Activated CD4-positive, alpha-beta T cell treated with anti-CD3 and anti-CD28 coated beads for 4 hours (primary cell): ENCODE data around the gene CNP.
"Not testable (repeated sequence)": the region's sequence is repeated elsewhere in the genome, so short reads cannot be mapped to it uniquely, and the experiment has no call there.

Experiments used
- DNase-seq, 2 donors: peaks; one replicate each; pipeline ENCODE4 v3.0.0-alpha.2; 2020

The CNP gene

DNA sequence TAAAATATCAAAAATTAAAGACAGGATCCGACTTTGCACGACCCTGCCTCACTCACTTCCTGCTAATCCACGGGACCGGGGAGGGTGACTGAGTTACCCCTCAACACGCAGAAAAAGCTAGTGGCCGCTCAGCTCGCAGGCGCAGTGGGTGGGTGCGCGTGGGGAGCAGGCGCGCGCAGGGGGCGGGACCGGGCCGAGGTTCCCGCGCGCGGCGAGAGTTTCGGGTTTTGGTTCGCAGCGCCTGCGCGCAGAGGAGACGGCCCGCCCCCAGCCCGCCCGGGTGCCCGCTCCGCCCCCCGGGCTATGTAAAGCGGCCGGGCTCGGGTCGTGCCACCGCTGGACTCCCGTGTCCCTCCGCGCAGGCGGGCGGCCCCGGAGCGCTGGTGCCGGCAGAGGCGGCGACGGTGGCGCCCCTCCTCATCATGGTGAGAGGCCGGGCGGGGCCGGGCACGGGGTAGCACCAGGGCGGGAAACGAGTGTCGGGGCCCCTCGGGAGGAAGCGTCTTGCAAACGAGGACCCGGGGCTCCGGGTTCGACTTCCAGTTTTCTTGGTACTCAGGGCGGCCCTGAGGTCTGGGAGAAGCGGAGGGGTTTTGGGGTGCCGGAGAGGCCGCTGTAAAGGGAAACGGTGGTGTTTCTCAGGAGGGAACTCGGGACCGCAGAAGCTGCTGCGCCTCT is at the start of gene CNP:
CNP (plus strand) TSS at position 333 of the 678 bp plus-strand sequence; CDS start at position 423, 90 bp downstream.
- DNase-seq, result peak; percentile 89 to 90

- DNase-seq, result no peak
Observed at GRCh38 chr17:41917192-41917591, 49.4 kb upstream of the CNP start.

DNA sequence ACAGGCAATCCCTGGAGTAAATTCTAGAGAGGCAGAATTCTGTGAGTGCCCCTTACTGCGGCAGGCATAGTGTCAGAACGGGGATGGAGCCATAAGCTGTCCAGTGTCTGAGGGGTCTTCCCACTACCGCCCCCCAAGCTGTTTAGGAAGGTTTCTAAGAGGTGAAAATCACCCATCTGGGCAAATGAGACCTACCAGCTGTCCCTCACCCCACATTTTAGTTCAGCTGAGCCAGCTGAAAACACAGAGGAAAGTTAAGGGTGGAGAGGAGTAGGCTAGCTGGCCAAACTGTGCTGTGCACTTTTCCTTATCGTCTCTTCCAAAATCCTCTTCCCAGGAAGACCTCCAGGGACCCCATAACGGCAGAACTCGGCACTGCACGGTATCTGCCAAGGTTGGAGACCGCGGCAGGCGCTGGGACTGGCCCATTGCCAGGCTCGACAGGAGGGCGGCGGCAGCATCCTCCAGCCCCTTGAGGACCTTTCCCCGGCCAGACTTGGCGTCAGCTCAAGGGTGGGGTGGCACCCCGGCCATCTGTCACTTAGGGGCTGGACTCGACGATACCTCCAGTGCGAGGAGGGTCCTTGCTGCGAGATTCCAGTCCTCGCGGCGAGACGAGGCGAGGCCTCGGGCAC is 48.8 kb upstream of the CNP start:
- peak; percentile 38 to 40 for DNase-seq

DNA sequence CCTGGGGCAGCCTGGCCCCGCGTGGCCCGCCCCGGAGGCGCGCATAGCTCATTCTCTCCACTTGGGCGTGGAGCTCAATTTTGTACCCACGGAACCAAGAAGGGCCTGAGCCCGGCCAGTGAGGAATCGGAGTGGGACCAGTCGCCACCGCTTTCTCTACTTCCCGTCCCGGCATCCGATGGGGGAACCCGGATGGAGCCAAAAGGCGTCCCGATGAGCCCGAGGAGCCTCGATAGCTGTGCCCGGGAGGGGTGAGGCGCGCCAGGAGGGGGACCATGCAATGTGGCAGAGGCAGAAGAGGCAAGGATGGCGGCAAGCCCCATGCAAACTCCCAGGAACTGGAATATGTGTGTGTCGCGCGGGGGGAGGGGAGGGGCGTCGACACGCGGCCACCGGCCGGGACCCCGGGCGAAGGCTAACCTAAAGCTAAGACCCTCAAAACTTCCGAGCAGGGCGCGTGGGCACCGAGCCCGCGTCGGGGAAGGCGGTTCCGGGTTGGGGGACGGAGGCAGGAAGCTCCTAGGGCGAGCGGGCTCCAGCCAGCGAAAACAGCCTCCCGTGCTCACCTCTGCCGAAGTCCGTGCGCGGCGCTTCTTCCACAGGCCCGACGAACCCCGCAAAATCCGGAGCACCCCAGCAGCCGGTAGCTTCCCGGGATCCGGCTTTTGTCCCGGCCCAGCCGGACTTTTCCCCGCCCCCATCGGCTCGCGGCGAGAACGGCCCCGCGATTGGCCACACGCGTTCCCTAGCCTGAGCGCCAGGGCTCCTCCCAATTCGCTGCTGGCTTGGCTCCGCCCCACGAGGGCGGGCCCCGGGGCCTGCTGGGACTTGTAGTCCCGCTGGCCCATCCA is 48.1 kb upstream of the CNP start, which contains the start of gene ACLY:
ACLY (minus strand) TSS at position 638 of the 851 bp plus-strand sequence. CDS start 5,078 bp downstream, outside the sequence.
- DNase-seq, result peak; percentile 94 to 95

DNA sequence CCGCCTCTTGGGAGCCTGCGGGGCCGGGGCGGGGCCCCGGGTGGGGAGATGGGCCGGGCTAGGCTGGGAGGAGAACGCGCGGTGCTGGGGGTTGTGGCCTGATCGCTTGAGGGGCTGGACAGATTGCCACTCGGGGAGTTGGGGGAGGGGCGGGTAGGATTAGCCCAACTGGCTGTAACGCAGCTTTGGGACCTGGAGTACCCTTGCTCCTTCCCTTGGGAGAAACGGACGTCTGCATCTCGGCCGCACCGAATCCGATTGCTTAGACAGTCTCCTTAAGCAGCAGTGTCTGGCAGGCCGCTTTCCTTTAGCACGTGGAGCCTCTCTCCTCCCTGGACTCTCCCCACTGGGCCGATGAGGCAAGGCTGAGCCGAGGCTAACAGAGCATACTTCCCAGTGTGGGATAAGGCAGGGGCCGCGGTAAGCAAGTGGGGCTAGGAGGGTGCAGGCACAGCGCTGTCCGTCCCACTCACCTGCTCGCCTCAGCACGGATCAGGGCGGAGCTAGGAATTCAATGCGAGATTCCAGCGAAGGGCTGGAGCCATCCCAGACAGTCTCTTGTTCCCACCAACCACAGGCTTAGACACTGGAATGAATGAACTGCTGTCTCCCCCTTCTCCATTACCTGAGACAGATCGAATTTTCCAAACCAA is 47.3 kb upstream of the CNP start:
- DNase-seq, result no peak

DNA sequence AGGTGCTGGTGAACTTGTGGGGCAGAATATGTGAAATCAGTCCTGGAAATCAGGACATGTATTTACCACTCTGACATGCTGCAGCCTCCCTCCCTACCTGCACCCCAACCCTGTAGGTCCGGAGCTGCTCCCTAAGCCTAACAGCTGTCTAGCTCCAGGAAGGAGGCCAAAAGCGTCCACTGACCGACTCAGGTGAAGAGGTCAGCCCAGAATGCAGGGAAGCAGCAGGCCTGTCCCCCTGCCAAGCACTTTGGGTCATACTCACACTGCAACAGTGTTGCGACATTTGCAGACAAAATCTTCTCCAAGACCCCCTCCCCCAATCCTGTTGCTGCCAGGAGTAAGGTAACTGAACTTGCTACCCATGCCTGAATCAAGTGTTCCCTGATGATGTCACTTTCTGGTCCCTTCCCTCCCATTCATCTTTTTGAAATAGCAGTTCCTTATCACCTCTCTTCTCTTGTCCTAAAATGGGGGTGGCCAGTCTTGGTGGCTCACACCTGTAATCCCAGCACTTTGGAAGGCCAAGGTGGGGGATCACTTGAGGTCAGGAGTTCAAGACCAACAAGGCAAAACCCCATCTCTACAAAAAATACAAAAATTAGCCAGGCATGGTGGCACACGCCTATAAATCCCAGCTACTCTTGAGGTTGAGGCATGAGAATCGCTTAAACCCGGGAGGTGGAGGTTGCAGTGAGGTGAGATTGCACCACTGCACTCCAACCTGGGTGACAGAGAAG is 46.6 kb upstream of the CNP start:
- DNase-seq, result no peak

DNA sequence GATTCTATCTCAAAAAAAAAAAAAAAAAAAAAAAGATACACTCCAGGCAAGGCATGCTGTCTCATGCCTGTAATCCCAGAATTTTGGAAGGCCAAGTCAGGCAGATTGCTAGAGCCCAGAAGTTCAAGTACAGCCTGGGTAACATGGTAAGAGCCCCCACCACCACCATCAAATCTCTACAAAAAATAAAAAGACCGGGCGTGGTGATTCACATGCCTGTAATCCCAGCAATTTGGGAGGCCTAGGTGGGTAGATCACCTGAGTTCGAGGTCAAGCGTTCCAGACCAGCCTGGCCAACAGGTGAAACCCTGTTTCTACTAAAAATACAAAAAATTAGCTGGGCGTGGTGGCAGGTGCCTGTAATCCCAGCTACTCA is 46.0 kb upstream of the CNP start:
- DNase-seq, result no peak

DNA sequence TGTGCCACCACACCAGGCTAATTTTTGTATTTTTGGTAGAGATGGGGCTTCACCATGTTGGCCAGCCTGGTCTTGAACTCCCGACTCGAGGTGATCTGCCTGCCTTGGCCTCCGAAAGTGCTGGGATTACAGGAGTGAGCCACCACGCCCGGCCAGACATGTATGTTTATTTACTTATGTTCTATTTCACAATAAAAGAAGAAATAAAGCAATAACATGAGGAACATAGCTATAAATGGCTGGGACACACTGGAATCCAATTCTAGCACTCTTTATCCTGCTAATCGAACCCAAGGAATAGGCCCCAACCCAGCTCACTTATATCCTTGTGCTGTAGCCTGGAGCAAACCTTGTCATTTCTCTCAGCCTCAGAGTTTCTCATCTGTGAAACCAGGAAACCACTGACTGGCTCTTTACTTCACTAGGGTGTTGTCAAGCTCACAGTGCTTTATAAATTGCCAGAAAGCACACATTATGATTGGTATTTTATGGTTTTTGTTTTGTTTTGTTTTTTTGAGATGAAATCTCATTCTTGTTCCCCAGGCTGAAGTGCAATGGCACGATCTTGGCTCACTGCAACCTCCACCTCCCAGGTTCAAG is 40.5 kb upstream of the CNP start:
- DNase-seq, result no peak

GRCh38 chr17:41928693-41929251 is 37.8 kb upstream of the CNP start:
- DNase-seq, result no peak

DNA sequence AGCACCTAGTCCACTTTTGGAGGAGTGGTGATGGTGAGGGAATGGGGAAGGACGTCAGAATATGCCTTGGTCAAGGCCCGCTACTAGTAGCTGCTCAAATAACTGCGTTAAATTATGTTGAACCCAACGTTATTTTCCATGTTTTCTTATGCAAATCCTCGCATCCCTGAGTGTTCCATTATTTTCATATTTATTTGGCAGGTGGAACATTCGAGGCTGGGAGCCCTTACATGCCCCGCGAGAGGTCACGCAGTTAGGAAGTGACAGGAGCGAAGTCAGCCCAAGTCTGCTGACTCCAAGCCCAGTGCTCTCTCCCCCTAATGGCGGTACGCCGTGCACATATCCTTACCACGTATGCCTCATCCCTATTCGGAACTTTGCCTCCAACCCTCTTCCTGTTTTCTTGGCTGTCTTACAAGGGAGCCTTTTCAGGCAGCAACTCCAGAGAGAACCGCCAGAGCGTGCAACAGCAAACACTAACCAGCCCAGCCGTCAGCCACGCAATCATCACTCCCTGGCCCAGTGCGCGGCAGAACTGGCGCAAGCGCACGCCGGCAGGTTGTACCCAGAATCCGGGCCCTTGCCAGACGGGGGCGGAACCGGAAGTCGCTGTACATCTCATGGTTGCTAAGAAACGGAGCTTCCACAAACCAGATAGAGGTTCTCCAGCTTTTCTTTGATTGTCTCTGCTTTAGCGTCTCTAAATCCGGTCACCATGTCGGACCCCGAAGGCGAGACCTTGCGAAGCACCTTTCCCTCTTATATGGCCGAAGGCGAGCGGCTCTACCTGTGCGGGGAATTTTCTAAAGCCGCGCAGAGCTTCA is 36.4 kb upstream of the CNP start, which contains the start of gene ODAD4:
ODAD4 (plus strand) TSS at position 609 of the 824 bp plus-strand sequence; CDS start at position 716, 107 bp downstream.
- DNase-seq, result peak; percentile 94

- DNase-seq, result not testable (repeated sequence)
Observed at GRCh38 chr17:41930833-41931156, 35.8 kb upstream of the CNP start.

GRCh38 chr17:41931715-41932114 is 34.9 kb upstream of the CNP start:
- not testable (repeated sequence) for DNase-seq

DNA sequence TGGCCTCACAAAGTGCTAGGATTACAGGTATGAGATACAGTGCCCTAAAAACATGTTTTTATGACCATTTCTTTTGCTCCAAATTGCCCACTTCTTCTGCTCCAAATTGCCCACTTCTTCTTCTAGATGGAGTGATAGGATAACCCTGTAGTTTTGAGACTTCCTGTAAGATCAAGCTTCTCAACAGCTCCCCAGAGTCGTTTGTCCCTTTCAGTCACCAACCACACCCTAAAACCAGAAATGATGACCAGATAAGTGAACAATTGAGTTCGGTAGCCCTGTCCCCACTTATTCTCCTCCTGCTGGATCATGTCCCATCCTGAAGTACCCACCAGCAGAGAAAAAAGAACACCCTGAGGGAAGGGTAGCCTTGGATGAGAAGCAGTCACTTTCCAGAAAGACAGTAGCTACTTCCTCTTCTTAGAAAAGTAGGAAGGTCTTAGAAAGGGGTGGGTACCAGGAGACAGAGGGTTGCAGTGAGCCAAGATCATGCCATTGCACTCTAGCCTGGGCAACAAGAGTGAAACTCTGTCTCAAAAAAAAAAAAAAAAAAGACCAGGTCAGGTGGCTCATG is 33.7 kb upstream of the CNP start:
- no peak for DNase-seq

DNA sequence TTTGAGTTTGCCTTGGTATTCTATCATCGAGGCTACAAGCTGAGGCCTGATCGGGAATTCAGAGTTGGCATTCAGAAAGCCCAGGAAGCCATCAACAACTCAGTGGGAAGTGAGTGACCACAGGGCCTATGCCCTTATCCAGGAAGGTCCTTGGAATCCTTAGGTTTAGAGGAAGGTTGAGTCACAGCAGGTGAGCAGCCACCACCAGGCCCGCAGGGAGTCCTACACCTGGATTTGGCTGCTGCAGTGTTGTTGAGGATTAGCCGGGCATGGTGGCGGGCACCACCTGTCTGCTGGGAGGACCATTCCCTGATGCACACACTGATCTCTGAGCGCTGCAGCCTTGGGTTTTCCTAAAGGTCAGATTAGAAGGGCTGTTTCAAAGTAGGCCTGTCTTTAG is 31.0 kb upstream of the CNP start:
- no peak for DNase-seq

DNA sequence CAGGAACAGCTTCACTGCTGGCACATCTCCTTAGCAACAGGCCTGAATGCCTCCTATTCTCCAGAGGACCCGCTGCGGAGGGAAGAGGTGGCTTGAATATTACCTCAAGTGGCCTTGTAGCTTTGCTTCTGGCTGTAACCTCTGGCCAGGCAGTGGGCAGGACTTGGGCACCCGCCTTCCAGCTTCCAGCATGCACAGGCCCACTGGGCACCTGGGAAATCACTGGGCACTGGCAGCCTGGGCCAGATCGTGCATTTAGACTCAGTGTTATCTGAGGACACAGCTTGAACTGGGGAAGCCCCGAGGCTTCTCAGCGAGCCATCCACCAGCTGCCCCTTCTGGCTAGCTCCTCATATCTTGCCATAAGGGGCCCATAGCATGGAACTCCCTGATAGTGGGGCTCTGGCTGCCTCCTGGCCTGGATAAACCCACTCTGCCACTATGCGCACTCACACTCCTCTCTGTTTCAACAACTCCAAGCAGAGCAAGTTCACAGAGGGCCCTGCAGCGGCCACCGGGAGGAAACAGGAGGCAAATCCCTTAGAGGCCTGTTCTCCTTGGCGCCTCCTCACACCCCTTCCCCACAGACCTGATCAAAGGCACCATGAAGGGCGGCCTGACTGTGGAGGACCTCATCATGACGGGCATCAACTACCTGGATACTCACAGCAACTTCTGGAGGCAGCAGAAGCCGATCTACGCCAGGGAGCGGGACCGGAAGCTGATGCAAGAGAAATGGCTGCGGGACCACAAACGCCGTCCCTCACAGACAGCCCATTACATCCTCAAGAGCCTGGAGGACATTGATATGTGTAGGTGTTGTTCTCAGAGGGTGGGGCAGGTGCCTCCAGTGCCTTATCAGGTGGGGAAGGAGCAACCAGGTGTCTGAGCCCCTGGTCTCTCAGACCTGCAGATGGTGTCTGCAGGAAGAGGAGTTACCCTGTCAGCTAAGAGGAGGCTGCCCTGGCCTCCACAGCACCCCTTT is 28.3 kb upstream of the CNP start:
- no peak for DNase-seq

DNA sequence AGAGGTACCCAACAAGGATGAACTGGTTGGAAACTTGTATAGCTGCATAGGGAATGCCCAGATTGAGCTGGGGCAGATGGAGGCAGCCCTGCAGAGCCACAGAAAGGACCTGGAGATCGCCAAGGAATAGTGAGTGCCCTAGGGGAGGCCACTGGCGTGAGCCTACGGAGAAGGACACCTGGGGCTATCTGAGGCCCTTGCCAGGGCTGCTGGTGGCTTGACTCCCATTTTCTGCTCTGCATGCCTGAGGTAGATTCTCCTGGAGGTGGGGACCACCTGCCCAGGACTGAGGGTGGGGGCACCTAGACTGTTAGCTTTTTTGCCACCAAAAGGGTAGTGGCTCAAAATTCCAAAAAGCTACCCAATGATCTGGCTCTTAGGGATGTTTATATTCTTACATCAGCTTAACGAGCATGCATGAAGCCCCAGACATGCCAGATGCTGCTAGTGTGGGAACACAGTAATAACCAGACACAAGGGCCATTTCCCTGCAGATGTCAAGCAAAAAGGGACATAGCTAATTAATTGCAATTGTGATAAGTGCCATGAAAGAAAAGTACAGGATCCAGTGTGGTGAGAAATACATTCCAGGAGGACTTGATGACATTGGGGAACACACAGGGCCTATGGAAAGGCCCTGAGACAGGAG is 27.4 kb upstream of the CNP start:
- DNase-seq, result no peak

GRCh38 chr17:41939693-41940090 is 26.9 kb upstream of the CNP start:
- no peak for DNase-seq

DNA sequence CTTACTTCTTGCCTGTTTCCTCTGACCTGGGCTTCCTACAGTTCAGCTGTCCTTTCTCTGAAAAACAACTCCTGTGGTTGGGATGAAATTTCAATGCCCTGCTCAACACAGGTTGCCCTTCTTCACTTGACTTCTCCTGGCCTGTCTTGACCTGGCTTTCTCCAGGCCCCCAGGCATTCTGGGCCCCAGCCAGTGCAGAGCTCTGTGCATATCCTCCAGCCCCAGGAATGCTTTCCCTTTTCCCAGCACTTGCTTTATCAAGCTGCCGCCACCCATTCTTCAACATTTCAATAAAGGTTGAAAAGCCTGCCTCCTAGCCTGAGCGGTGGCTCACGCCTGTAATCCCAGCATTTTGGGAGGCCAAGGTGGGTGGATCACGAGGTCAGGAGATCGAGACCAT is 25.4 kb upstream of the CNP start:
- DNase-seq, result no peak
